NCI-H1092 treated with DMSO at 0.1 percent for 48 hours (cell line): Measurements from ENCODE around the gene SGTA.

ENCODE experiments used
- DNase-seq: peaks from one replicate; lab custom pipeline; 2025; lab: John Stamatoyannopoulos, UW

The SGTA gene

GRCh38 chr19:2809387-2810140 is 26.5 kb upstream of the SGTA start:
- DNase-seq: no peak

GRCh38 chr19:2808129-2808941 is 25.3 kb upstream of the SGTA start:
- DNase-seq: no peak

- DNase-seq: no peak
Measured at GRCh38 chr19:2807379-2808128, 24.5 kb upstream of the SGTA start.

- no peak for DNase-seq
Measured at GRCh38 chr19:2806736-2807378, 23.8 kb upstream of the SGTA start.

GRCh38 chr19:2805991-2806649 is 23.0 kb upstream of the SGTA start:
- no peak for DNase-seq

- DNase-seq: no peak
Measured at GRCh38 chr19:2805261-2805900, 22.3 kb upstream of the SGTA start.

- no peak for DNase-seq
Measured at GRCh38 chr19:2804156-2805004, 21.3 kb upstream of the SGTA start.

- DNase-seq: no peak
Measured at GRCh38 chr19:2803486-2804155, 20.5 kb upstream of the SGTA start.

GRCh38 chr19:2802826-2803225 is 19.8 kb upstream of the SGTA start:
- no peak for DNase-seq

- DNase-seq: no peak
Measured at GRCh38 chr19:2800506-2800905, 17.4 kb upstream of the SGTA start.

- DNase-seq: no peak
Measured at GRCh38 chr19:2799273-2800020, 16.4 kb upstream of the SGTA start.

- DNase-seq: no peak
Measured at GRCh38 chr19:2798733-2799132, 15.7 kb upstream of the SGTA start.

GRCh38 chr19:2798158-2798685 is 15.1 kb upstream of the SGTA start:
- no peak for DNase-seq

- no peak for DNase-seq
Measured at GRCh38 chr19:2797280-2797679, 14.2 kb upstream of the SGTA start.

GRCh38 chr19:2796659-2797266 is 13.7 kb upstream of the SGTA start:
- no peak for DNase-seq

- DNase-seq: no peak
Measured at GRCh38 chr19:2795827-2796658, 13.0 kb upstream of the SGTA start.

- DNase-seq: no peak
Measured at GRCh38 chr19:2793577-2793976, 10.5 kb upstream of the SGTA start.
